Measurements from ENCODE around the gene PCDHGA1.

The PCDHGA1 gene

DNA sequence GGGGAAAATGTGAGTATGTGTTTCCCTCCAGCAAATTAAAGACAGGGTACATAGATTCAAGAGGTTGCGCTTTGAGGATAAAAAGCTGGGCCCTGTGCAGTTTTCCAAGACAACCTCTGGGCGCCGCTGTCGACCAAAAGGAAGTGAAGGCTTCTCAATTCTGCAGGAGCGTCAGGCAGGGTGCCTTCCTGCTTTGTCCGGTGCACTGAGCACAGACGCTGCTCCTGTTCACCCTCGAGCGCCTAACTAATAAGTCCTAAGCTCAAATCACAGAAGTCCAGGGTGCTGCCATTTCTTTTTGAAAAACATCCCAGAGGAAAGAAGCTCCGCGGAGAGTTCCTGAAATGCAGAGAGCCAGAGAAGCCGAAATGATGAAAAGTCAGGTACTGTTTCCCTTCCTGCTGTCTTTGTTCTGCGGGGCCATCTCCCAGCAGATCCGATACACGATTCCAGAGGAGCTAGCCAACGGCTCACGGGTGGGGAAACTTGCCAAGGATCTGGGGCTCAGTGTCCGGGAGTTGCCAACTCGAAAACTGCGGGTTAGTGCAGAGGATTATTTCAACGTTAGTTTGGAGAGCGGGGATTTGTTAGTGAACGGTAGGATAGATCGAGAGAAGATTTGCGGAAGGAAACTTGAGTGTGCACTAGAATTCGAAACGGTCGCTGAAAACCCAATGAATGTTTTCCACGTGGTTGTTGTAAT, 19.8 kb downstream of the PCDHGA1 start, which contains the start of gene PCDHGB1:
Gene PCDHGB1 (plus strand): TSS at position 183 of the 703 bp plus-strand sequence. CDS start 162 bp downstream, at position 345.
- no peak within 1 kb of the TSS for H3K9ac ChIP-seq (ENCODE audit: insufficient read length, low read depth)
- TF ChIP-seq ZNF274 (IDR thresholded peaks at IDR 0.05; ENCODE audit: low read depth, low read length), result no peak
- no peak for TF ChIP-seq YY1 (IDR thresholded peaks at IDR 0.05; ENCODE audit: insufficient read depth, insufficient read length)
- TF ChIP-seq SUZ12 (IDR thresholded peaks at IDR 0.05; ENCODE audit: extremely low read depth, insufficient read depth, insufficient read length), result no peak
- no peak for DNase-seq (ENCODE audit: low read depth, low spot score)
- H3K36me3 ChIP-seq (ENCODE audit: insufficient read depth, insufficient read length, low read length), result no peaks in the 10 kb centered on the region
- no peak within 1 kb of the TSS for H3K4me3 ChIP-seq (ENCODE audit: insufficient read length, low read depth)
- H3K4me1 ChIP-seq (ENCODE audit: insufficient read depth, insufficient read length), result no peaks in the 10 kb centered on the region
- H3K9me3 ChIP-seq (ENCODE audit: insufficient read depth, low read length), result peaks cover 34% of the 10 kb centered on the region
- no peaks in the 10 kb centered on the region for H3K27me3 ChIP-seq (ENCODE audit: insufficient read depth, insufficient read length)

GRCh38 chr5:141351591-141351990, 21.3 kb downstream of the PCDHGA1 start:
- Histone ChIP-seq H3K9ac (ENCODE audit: insufficient read length, low read depth) (no peak overlapping the region), H3K4me3 (ENCODE audit: insufficient read length, low read depth) (no peak overlapping the region), H3K4me1 (ENCODE audit: insufficient read depth, insufficient read length) (no peaks in the 10 kb centered on the region), H3K9me3 (ENCODE audit: insufficient read depth, low read length) (peaks cover 45% of the 10 kb centered on the region), H3K27me3 (ENCODE audit: insufficient read depth, insufficient read length) (no peaks in the 10 kb centered on the region), H3K36me3 (ENCODE audit: insufficient read depth, insufficient read length, low read length) (no peaks in the 10 kb centered on the region)
- TF ChIP-seq YY1 (IDR thresholded peaks at IDR 0.05; ENCODE audit: insufficient read depth, insufficient read length) (no peak), SUZ12 (IDR thresholded peaks at IDR 0.05; ENCODE audit: extremely low read depth, insufficient read depth, insufficient read length) (no peak), ZNF274 (IDR thresholded peaks at IDR 0.05; ENCODE audit: low read depth, low read length) (no peak)
- DNase-seq (ENCODE audit: low read depth, low spot score), result no peak

GRCh38 chr5:141354900-141355469, 24.7 kb downstream of the PCDHGA1 start, which contains the start of gene PCDHGA4:
PCDHGA4 (plus strand) TSS chr5:141355021; CDS start chr5:141355108, 87 bp downstream.
- H3K36me3 ChIP-seq (ENCODE audit: insufficient read depth, insufficient read length, low read length), result no peaks in the 10 kb centered on the region
- no peak within 1 kb of the TSS for H3K4me3 ChIP-seq (ENCODE audit: insufficient read length, low read depth)
- H3K9me3 ChIP-seq (ENCODE audit: insufficient read depth, low read length), result peaks cover 51% of the 10 kb centered on the region
- H3K27me3 ChIP-seq (ENCODE audit: insufficient read depth, insufficient read length), result no peaks in the 10 kb centered on the region
- TF ChIP-seq ZNF274 (IDR thresholded peaks at IDR 0.05; ENCODE audit: low read depth, low read length), result no peak
- no peak for TF ChIP-seq YY1 (IDR thresholded peaks at IDR 0.05; ENCODE audit: insufficient read depth, insufficient read length)
- TF ChIP-seq SUZ12 (IDR thresholded peaks at IDR 0.05; ENCODE audit: extremely low read depth, insufficient read depth, insufficient read length), result no peak
- H3K4me1 ChIP-seq (ENCODE audit: insufficient read depth, insufficient read length), result no peaks in the 10 kb centered on the region
- no peak within 1 kb of the TSS for H3K9ac ChIP-seq (ENCODE audit: insufficient read length, low read depth)
- DNase-seq (ENCODE audit: low read depth, low spot score), result no peak

- Histone ChIP-seq H3K9ac (ENCODE audit: insufficient read length, low read depth) (no peak overlapping the region), H3K4me3 (ENCODE audit: insufficient read length, low read depth) (no peak overlapping the region), H3K4me1 (ENCODE audit: insufficient read depth, insufficient read length) (no peaks in the 10 kb centered on the region), H3K9me3 (ENCODE audit: insufficient read depth, low read length) (peaks cover 47% of the 10 kb centered on the region), H3K27me3 (ENCODE audit: insufficient read depth, insufficient read length) (no peaks in the 10 kb centered on the region), H3K36me3 (ENCODE audit: insufficient read depth, insufficient read length, low read length) (no peaks in the 10 kb centered on the region)
- TF ChIP-seq ZNF274 (IDR thresholded peaks at IDR 0.05; ENCODE audit: low read depth, low read length), result no peak
- no peak for TF ChIP-seq SUZ12 (IDR thresholded peaks at IDR 0.05; ENCODE audit: extremely low read depth, insufficient read depth, insufficient read length)
- no peak for TF ChIP-seq YY1 (IDR thresholded peaks at IDR 0.05; ENCODE audit: insufficient read depth, insufficient read length)
- no peak for DNase-seq (ENCODE audit: low read depth, low spot score)
Measured at GRCh38 chr5:141355641-141356040, 25.3 kb downstream of the PCDHGA1 start.

DNA sequence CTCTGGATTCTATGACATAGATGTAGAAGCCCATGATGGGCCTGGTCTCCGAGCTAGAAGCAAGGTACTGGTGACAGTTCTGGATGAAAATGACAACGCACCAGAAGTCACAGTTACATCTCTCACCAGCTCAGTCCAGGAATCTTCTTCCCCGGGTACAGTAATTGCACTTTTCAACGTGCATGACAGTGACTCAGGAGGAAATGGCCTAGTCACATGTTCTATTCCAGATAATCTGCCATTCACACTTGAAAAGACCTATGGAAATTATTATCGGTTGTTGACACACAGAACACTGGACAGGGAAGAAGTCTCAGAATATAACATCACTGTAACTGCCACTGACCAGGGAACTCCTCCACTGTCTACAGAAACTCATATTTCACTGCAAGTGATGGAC, 25.8 kb downstream of the PCDHGA1 start:
- no peaks in the 10 kb centered on the region for H3K4me1 ChIP-seq (ENCODE audit: insufficient read depth, insufficient read length)
- H3K9ac ChIP-seq (ENCODE audit: insufficient read length, low read depth), result no peak overlapping the region
- no peak overlapping the region for H3K4me3 ChIP-seq (ENCODE audit: insufficient read length, low read depth)
- H3K27me3 ChIP-seq (ENCODE audit: insufficient read depth, insufficient read length), result no peaks in the 10 kb centered on the region
- no peak for DNase-seq (ENCODE audit: low read depth, low spot score)
- H3K36me3 ChIP-seq (ENCODE audit: insufficient read depth, insufficient read length, low read length), result no peaks in the 10 kb centered on the region
- peaks cover 42% of the 10 kb centered on the region for H3K9me3 ChIP-seq (ENCODE audit: insufficient read depth, low read length)
- TF ChIP-seq YY1 (IDR thresholded peaks at IDR 0.05; ENCODE audit: insufficient read depth, insufficient read length), result no peak
- TF ChIP-seq SUZ12 (IDR thresholded peaks at IDR 0.05; ENCODE audit: extremely low read depth, insufficient read depth, insufficient read length), result no peak

- no peaks in the 10 kb centered on the region for H3K36me3 ChIP-seq (ENCODE audit: insufficient read depth, insufficient read length, low read length)
- H3K4me1 ChIP-seq (ENCODE audit: insufficient read depth, insufficient read length), result no peaks in the 10 kb centered on the region
Measured at GRCh38 chr5:141356950-141357349, 26.6 kb downstream of the PCDHGA1 start.

DNA sequence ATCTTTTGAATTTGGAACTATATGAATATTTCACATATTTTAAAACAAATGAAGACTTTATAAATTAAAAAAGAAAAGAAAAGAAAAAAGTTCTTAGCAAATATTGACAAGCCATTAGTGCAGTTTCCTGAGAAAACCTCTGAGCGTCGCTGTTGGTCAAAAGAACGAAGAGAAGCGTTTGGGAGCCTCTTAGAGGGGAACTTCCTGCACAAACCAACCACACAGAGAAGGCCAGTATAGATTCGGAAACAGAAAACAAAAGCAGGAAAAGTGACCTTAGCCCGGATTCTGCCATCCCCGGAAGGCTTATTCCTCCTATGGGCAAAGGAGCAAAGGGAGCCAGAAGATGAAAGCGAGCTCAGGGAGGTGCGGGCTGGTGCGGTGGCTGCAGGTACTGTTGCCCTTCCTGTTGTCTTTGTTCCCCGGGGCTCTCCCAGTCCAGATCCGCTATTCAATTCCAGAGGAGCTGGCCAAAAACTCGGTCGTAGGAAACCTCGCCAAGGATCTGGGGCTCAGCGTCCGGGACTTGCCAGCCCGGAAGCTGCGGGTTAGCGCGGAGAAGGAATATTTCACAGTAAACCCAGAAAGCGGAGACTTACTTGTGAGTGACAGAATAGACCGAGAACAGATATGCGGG, 29.6 kb downstream of the PCDHGA1 start, which contains the start of gene PCDHGB2:
Gene PCDHGB2 (plus strand): TSS at position 205 of the 637 bp plus-strand sequence. CDS start 142 bp downstream, at position 347.
- Histone ChIP-seq H3K27me3 (ENCODE audit: insufficient read depth, insufficient read length) (no peaks in the 10 kb centered on the region), H3K36me3 (ENCODE audit: insufficient read depth, insufficient read length, low read length) (no peaks in the 10 kb centered on the region), H3K4me3 (ENCODE audit: insufficient read length, low read depth) (no peak within 1 kb of the TSS), H3K9me3 (ENCODE audit: insufficient read depth, low read length) (peaks cover 44% of the 10 kb centered on the region), H3K4me1 (ENCODE audit: insufficient read depth, insufficient read length) (no peaks in the 10 kb centered on the region), H3K9ac (ENCODE audit: insufficient read length, low read depth) (no peak within 1 kb of the TSS)
- no peak for TF ChIP-seq YY1 (IDR thresholded peaks at IDR 0.05; ENCODE audit: insufficient read depth, insufficient read length)
- TF ChIP-seq SUZ12 (IDR thresholded peaks at IDR 0.05; ENCODE audit: extremely low read depth, insufficient read depth, insufficient read length), result no peak
- no peak for TF ChIP-seq ZNF274 (IDR thresholded peaks at IDR 0.05; ENCODE audit: low read depth, low read length)
- DNase-seq (ENCODE audit: low read depth, low spot score), result no peak

More at GRCh38 chr5:141356950-141357349, 26.6 kb downstream of the PCDHGA1 start:
- H3K9ac ChIP-seq (ENCODE audit: insufficient read length, low read depth), result no peak overlapping the region
- peaks cover 37% of the 10 kb centered on the region for H3K9me3 ChIP-seq (ENCODE audit: insufficient read depth, low read length)
- H3K27me3 ChIP-seq (ENCODE audit: insufficient read depth, insufficient read length), result no peaks in the 10 kb centered on the region
- DNase-seq (ENCODE audit: low read depth, low spot score), result no peak
- H3K4me3 ChIP-seq (ENCODE audit: insufficient read length, low read depth), result no peak overlapping the region
- TF ChIP-seq YY1 (IDR thresholded peaks at IDR 0.05; ENCODE audit: insufficient read depth, insufficient read length), result no peak
- TF ChIP-seq ZNF274 (IDR thresholded peaks at IDR 0.05; ENCODE audit: low read depth, low read length), result no peak
